ENCODE data around the gene FLNB.

FLNB gene, protein sequence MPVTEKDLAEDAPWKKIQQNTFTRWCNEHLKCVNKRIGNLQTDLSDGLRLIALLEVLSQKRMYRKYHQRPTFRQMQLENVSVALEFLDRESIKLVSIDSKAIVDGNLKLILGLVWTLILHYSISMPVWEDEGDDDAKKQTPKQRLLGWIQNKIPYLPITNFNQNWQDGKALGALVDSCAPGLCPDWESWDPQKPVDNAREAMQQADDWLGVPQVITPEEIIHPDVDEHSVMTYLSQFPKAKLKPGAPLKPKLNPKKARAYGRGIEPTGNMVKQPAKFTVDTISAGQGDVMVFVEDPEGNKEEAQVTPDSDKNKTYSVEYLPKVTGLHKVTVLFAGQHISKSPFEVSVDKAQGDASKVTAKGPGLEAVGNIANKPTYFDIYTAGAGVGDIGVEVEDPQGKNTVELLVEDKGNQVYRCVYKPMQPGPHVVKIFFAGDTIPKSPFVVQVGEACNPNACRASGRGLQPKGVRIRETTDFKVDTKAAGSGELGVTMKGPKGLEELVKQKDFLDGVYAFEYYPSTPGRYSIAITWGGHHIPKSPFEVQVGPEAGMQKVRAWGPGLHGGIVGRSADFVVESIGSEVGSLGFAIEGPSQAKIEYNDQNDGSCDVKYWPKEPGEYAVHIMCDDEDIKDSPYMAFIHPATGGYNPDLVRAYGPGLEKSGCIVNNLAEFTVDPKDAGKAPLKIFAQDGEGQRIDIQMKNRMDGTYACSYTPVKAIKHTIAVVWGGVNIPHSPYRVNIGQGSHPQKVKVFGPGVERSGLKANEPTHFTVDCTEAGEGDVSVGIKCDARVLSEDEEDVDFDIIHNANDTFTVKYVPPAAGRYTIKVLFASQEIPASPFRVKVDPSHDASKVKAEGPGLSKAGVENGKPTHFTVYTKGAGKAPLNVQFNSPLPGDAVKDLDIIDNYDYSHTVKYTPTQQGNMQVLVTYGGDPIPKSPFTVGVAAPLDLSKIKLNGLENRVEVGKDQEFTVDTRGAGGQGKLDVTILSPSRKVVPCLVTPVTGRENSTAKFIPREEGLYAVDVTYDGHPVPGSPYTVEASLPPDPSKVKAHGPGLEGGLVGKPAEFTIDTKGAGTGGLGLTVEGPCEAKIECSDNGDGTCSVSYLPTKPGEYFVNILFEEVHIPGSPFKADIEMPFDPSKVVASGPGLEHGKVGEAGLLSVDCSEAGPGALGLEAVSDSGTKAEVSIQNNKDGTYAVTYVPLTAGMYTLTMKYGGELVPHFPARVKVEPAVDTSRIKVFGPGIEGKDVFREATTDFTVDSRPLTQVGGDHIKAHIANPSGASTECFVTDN (N-terminal part only)
- total RNA-seq = 99.7 to 116 reads per million in 2 donors

DNA sequence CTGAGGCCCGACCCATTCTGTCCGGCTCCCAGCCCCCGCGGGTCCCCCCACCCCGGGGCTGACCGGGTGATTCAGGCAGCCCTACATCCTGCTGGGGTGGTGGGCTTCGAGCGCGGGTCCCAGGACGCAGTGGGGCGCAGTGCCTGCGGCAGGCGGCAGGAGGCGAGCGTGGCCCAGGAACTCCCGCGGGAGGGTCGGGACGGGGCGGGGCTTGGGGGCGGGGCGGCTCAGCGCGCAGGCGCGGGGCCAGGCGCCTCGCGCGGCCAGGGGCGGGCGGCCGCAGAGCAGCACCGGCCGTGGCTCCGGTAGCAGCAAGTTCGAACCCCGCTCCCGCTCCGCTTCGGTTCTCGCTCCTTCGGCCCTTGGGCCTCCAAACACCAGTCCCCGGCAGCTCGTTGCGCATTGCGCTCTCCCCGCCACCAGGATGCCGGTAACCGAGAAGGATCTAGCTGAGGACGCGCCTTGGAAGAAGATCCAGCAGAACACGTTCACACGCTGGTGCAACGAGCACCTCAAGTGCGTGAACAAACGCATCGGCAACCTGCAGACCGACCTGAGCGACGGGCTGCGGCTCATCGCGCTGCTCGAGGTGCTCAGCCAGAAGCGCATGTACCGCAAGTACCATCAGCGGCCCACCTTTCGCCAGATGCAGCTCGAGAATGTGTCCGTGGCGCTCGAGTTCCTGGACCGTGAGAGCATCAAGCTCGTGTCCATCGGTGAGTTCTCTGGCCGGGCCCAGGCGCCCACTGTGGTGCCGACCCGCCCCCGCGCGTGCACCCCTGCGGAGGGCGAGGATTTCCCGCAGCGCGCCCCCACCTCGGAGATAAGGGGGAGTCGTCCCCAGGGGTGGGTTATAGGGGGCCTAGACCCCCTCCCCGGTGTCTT, at the start of gene FLNB:
Gene FLNB (plus strand): TSS at position 282 of the 885 bp plus-strand sequence. CDS start 143 bp downstream, at position 425.
- peak; percentile 75 for DNase-seq

DNA sequence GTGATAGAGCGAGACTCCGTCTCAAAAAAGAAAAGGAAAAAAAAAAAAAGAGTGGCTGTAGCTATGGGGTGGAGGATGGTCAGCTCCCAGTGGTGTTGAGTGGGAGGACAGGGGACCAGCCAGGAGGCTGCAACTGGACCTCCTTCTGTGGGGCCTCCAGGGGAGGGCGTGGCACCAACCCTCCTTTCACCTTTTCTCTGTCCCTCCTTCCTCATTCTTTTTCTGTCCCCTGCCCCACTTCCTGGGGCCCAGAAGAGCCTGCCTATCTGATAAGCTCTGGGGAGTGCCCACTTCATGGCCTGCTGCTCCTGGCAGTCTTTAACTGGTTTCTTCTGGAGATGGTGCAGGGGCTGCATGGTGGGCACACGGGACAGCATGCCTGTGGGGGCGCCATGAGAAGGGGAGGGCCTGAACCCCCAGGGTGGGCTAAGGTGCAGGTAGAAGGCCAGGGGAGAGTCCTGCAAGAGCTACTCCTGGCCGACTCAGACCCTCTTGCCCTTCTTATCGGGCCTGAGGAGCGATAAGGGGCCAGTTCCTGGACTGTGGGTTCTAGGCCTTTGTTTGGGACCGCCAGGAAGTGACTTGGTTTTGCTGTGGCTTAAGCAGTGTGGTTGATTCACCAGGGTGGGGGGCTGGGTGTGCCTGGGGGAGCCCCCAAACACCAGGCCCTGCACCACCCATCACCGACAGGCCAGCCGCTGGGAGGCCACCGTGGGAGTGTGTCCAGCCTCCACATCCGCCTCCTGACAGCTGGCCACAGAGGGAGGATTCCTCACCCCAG, 49.4 kb upstream of the FLNB start:
- DNase-seq = no peak

DNA sequence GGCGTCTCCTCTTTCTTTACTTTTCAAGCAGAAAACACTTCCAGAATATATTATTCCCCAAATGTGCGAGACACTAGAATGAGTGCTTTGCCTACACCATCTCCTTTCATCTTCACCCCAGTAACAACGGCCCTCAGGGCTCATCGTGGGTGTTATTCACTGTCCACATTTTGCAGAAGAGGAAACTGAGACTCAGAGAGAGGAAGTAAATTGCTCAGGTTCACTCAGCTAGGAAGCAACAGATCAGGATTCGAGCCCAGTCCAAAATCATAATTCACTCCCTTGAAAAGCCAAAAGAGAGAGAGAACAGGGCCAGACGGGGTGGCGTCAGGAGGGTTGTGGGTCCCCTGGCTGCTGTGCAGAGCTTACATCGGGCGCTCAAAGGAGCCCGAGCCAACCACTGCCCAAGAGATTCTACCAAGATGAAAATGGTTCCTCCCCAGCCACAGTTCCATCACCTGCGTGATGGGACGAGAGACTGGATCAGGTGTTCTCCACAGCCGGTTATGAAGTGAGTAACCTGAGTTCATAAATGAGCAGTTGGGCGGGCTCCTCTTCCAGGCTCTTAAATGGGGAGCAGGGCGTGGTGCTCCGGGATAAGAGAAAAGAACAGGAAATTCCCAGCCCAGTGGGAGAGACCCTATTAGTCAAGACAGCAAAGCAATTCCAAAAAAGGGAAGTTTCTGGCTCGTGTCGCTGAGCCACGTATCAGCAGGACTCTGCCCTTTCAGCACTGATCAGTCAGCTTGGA, 48.6 kb upstream of the FLNB start:
- DNase-seq = no peak

DNA sequence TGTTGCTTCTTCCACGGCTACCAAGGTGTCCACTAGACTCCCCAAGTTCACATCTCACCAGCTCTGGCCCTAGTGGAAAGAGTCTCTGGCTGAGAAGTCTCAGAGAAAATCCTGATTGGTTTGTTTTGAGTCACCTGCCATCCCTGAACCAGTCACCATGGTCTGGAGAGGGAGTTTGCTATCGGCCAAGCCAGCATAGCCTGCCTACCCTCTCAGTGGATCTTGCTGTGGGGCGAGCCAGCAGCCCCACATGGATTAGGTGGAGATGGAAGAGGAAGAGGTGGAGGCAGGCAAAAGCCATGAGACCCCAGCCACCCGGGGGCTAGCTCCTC, 48.1 kb upstream of the FLNB start:
- DNase-seq = no peak

DNA sequence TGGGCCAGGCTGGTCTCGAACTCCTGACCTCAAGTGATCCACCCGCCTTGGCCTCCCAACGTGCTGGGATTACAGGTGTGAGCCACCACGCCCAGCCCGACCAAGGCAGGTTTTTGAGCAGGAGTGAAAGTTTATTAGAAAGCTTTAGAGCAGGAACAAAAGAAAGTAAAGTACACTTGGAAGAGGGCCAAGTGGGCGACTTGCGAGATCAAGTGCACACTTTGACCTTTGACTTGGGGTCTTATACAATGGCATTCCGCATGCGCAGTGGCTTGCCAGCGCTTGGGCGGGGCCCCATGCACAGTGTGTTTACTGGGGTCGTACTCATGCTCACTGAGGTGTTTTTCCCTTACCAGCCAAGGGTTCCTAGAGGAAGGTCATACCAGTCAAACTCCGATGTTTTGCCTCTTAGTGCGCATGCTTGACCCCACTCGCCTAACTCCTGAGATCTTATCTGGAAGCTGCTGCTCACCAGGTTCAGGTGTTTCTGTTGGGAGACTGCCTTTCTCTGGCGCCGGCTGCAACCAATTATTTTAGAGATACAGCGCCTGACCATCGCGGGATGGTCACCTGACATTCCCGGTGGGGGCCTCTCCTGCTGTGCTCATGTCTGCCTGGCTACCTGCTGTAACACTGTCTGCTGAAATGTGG, 46.9 kb upstream of the FLNB start:
- DNase-seq = no peak

DNA sequence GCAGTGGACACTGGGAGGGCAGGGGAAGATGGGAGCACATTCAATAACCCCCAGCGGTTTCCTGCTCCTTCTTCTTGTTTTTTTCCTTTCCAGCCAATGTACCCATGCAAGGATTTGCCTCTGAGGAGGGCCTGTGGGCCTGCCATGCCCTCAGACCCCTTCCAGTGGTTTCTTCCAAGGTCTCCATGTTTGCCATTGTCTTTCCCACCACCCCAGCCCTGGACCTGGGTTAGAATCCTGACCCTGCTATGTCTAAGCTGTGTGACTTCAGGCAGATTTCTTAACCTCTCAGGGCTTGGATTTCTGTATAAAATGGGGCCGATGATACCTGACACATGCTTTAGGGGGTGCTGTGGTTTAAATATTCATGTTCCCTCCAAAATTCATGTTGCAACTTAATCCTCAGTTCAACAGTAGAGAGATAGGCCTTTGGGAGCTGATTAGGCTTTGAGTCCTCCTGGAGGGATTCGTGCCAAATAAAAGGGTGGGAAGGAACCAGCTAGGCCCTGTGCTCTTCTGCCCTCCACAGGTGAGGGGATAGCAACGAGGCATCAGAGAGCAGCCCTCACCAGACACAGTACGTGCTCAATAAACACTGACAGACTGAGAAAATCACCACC, 46.3 kb upstream of the FLNB start:
- DNase-seq = no peak

DNA sequence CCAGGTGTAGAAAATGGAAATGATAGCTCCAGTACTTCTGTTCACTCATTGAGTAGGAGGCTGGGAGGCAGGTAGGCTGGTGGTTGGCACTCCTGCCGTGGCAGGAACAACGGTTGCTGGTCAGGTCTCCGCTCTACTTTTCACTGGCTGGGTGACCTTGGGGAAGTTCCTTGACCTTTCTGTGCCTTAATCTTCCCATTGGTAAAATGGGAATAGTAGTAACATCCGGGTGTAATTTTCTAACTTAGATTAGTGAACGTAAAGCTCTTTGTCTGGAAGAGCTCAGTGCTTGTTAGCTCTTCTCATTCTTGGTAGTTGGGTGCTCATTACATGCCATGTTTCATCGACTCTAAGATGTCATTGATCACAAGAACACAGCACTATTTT, 45.8 kb upstream of the FLNB start:
- no peak for DNase-seq

DNA sequence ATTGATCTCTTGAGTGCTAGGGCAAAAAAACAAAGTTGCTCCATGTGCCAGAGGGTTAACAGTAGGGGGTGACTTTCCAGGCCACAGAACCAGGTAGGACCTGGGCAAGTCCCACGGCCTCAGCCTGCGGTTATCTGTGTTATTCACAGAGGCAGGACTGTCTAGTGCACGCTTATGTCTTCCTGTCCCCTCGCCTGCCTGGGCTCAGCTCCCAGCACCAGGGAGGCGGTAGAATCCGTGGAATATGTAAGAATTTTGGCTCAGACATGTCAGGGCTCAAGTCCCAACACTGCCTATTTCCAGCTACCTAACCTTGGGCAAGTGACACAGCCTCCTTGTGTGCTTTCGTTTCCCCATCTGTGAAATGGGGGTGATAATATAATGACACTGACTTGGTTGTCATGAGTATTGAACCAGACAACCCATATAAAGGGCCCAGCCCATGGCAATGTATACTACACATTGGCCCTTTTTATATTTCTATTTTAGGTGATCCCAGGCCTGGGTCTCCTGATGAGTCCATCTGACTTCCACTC, 44.3 kb upstream of the FLNB start:
- no peak for DNase-seq

DNA sequence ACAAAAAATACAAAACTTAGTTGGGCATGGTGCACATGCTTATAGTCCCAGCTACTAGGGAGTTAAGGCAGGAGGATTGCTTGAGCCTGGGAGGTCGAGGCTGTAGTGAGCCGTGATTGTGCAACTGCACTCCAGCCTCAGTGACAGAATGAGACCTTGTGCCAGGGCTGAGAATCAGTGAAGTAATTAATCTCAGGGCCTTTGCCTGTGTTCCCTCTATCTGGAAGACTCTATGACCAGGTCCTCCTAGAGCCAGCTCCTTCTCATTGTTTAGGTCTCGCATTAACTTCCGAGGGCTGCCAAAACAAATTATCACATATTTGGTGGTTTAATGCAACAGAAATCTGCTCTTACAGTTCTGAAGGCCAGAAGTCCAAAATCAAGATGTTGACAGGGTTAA, 41.4 kb upstream of the FLNB start:
- DNase-seq = no peak

DNA sequence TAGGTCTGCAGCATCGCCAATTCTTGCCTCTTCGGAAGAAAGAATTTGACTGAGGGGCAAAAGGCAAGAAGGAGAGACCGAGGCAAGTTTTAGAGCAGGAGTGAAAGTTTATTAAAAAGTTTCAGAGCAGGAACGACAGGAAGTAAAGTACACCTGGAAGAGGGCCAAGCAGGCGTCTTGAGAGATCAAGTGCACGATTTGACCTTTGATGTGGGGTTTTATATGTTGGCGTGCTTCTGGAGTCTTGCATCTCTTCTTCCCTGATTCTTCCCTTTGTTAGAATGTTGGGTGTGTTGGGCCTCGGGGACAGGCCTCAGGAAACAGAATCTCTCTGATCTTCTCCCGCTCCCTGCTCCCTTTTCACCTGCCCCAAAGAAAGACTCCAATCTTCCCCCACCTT, 40.6 kb upstream of the FLNB start:
- no peak for DNase-seq

DNA sequence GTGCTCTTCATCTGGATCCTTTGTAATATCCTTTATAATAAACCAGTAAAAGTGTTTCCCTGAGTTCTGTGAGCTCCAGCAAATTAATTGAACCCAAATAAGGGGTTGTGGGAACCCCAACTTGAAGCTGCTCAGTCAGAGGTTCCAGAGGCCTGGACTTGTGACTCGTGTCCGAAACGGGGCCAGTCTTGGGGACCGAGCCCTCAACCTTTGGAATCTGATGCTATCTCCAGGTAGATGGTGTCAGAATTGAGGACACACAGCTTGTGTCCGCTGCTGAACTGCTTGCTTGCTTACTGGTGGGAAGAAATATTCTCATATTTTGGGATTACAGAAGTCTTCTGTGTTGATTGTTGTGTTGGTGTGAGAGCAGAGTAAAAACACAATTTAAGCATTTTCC, 39.7 kb upstream of the FLNB start:
- DNase-seq = no peak

DNA sequence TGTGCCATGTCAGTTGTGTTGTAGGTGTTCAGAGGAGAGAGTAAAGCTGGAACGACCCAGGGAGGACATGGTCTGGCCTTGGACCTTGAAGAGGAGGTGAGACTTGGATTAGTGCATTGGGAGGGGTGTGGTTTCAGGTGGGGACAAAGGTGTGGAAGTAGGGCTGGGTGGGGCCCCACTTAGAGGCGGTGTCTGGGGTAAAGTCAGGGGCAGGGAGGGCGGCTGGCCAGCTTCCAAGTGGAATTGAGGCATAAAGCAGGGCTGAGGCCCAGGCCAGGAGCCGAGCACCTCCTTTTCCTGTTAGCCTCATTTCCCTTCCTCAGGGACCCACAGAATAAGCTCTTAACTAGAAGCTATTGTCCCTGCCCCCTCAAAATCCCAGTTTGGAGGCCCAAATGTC, 36.2 kb upstream of the FLNB start:
- no peak for DNase-seq

DNA sequence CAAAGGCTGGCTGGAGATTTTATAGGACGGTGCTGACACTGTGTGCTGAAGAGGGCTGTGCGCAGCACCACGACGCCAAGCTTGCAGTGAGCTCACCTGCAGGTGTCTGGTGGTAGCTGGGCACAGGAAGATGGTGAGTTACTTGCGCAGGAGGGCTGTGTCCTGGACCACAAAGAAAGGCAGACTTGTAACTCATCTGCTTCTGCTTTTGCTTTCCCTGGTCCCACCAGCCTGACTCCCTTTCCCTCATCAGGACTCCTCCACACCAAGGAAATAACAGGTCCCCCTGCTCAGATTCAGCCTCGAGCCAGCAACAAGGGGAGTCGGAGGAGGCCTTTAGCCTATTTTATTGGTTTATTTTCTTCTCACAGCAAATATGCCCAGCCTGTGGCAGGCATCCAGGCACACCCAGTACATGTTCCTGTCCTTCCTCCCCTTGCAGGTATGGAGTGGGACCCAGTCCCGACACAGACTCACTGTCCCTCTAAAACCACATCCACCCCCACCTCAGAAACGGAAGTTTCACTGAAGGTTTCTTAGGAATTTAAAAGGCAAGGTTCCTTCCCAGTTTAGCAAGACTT, 35.6 kb upstream of the FLNB start:
- DNase-seq = no peak

DNA sequence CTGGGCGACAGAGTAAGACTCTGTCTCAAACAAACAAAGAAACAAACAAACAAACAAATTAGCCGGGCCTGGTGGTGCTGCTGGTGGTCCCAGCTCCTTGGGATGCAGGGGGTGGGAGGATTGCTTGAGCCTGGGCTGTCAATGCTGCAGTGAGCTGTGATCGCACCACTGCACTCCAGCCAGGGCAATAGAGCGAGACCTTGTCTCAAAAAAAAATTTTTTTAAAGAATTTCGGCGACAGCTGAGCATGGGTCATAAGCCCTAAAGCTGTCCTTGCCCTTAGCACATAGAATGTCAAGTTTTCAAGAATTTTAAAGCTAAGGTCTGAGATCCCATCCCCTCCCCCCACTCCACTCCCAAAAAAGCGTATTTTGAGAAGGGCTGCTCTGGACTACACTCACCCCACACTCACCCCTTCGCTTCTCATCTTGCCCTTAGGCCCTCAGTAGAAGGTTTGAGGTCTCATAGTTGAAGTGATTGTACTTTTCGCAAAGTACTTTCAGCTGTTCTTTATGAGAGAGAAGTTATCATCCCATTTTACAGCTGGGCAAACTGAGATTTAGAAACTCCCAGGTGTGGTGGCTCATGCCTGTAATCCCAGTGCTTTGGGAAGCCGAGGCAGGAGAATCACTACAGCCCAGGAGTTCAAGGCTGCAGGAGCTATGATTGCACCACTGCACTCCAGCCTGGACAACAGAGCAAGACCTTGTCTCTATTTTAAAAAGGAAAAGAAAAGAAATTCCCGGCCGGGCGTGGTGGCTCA, 34.3 kb upstream of the FLNB start:
- no peak for DNase-seq

DNA sequence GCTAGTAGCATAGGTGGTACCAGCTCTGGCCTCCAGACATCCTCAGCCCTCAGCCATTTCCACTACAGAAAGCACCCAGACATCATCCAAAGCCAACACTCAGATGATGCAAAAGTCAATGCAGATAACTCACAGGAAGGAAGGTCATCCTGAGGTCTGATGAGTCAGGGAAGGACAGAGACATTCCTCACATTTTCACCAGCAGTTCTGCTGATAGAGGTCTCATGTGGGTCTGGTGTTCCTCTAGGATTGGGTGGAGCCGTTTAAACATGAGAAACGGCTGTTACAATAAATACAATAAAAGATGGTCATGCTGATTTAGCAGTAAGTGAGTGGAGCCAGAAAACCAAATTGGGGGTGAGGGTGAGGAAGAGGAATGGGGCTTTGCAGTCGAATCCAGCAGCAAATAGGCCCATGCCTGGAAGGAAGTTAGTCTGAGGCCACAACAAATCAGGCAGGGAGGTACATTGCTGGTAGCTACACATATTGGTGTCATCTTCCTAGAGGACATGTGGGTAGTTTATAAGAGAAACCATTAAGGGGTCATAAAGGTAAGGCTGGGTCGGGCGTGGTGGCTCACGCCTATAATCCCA, 33.3 kb upstream of the FLNB start:
- no peak for DNase-seq

DNA sequence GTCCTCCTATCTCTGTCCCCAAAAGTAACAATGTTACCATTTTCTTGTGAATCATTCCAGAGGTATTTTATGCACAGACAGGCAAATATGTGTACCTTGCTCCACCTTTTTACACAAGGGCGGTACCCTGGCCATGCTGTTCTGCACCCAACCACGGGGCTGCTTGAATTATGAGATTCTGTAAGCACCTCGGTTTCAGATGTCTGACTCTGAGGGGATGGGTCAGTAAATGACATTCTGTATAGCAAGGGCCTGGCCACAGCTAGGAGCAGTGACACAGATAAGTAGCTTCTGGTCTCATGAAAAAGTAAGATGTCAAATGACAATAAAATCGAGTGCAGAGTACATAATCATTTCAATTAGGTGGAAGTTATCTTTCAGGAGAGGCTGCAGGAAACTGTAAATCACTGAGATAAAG, 30.4 kb upstream of the FLNB start:
- DNase-seq = no peak

DNA sequence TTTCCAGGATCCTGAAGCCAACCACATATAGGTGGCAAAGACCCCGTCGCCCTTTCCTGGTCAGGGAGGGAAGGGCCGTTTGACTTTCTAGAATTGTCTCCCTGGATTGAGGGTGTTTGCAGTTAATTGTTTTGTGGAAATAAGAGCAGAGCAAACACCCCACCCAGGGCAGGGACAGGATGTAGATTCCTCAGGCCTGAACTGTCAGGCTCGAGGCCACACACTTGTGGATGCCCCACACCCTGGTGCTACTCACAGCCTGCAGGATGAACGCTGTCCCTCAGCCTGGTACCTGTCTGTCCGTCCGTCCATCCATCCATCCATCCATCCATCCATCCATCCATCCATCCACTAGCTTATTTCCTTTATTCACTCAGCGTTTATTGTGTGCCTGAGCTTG, 29.9 kb upstream of the FLNB start:
- no peak for DNase-seq

DNA sequence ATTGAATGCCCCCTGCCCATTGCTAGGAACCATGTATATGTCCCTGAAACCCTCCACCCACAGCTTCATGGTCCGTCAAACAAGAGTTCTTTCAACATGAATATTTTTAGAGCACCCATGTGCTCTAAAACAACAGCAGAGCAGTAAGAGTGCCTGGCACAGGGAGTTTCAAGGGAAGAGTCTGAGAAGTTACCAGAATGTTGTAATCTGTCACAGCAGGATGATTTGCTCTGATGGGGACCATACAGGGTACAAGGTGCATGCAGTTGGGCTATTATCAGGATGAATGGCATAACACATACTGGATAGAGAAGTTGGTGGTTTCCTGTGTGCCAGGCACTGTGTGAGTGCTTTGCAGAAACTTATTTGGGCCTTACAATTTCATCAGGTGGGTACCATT, 27.8 kb upstream of the FLNB start:
- DNase-seq = no peak
